HEK293 (cell line): ENCODE data around the gene IL4R.

Experiments used
- HOXA7 ChIP-seq: sonication (generic); formaldehyde crosslinking; IDR thresholded peaks from 2 replicates; pipeline ENCODE4 v1.8.1; 2022; ENCODE audit warnings: missing genetic modification reagents, borderline replicate concordance
- TCF7L2 ChIP-seq: IDR thresholded peaks from 2 replicates; pipeline ENCODE4 v1.6.1; 2011; ENCODE audit warnings: low read depth, mild to moderate bottlenecking, inconsistent platforms, low read length, moderate library complexity, borderline replicate concordance
- ZBTB1 ChIP-seq: fragments of 450-650 bp; formaldehyde crosslinking; IDR thresholded peaks from 2 replicates; pipeline ENCODE4 v1.5.1; 2016; ENCODE audit warnings: missing biosample characterization, missing genetic modification characterization
- ZNF10 ChIP-seq: fragments of 450-650 bp; formaldehyde crosslinking; IDR thresholded peaks from 2 replicates; pipeline ENCODE4 v1.5.1; 2017; ENCODE audit warnings: missing biosample characterization, missing genetic modification characterization
- ZNF274 ChIP-seq, 2 experiments: fragments of 200-500 bp in 1 of 2; fragments of 450-650 bp in 1 of 2; sonication (Bioruptor generic) in 1 of 2; formaldehyde crosslinking in 1 of 2; IDR thresholded peaks; 2 replicates each; pipeline versions ENCODE4 v1.5.1 to v1.6.1; 2014 to 2016; ENCODE audit warnings: borderline replicate concordance in 1 of 2, inconsistent platforms in 1 of 2, low read length in 1 of 2, missing biosample characterization in 1 of 2, missing genetic modification characterization in 1 of 2
- ZNF791 ChIP-seq: fragments of 450-650 bp; formaldehyde crosslinking; IDR thresholded peaks from 2 replicates; pipeline ENCODE4 v1.5.1; 2016; ENCODE audit warnings: missing biosample characterization, missing genetic modification characterization
- TF ChIP-seq, protein P1 (sequence below): fragments of 450-650 bp; formaldehyde crosslinking; IDR thresholded peaks from 2 replicates; pipeline ENCODE4 v1.5.1; 2016; ENCODE audit warnings: missing biosample characterization, missing genetic modification characterization

DNA sequence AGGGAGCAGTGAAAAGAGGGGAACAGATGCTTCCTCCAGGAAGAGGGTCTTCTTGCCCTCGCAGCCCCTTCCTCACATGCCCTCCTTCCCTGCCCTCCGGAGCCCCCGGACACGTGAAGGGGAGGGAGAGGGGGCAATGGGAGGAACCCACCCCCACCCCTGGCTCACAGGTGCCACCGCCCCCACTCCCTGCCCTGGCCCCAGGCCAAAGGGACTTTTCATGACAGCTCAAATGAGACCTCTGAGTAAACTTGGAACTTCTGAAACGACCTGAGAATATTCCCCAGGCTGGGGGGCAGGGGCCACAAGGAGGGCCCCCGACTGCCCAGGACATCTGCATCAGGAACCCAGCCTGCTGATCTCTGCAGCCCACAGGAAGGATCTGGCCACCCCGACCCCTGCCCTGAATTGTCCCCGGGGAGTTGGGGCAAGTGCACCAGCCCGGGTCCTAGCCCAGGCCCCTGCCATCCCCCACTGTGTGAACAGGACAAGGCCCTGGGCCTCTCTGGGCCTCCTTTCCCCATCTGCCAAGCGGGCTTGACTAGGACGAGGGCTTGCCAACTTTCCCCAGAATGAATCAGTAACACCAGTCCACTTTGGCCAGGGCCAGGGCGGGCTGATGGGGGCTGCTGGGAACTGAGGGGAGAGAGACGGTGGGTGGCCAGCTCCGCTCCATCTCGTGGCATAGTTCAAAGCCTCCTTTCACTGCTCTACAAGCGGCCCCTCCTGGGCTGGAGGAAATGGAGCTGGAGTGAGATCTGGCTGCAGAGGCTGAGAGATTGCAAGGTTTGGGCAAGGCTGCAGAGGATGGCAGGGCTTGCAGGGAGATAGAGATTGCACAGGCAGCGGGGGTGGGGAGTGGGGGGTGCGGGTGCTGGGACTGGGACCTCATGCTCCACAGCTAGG is 92.0 kb downstream of the IL4R start:
- TF ChIP-seq, protein P1, sequence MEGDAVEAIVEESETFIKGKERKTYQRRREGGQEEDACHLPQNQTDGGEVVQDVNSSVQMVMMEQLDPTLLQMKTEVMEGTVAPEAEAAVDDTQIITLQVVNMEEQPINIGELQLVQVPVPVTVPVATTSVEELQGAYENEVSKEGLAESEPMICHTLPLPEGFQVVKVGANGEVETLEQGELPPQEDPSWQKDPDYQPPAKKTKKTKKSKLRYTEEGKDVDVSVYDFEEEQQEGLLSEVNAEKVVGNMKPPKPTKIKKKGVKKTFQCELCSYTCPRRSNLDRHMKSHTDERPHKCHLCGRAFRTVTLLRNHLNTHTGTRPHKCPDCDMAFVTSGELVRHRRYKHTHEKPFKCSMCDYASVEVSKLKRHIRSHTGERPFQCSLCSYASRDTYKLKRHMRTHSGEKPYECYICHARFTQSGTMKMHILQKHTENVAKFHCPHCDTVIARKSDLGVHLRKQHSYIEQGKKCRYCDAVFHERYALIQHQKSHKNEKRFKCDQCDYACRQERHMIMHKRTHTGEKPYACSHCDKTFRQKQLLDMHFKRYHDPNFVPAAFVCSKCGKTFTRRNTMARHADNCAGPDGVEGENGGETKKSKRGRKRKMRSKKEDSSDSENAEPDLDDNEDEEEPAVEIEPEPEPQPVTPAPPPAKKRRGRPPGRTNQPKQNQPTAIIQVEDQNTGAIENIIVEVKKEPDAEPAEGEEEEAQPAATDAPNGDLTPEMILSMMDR (tag by site-specific recombination) = no peak
- TF ChIP-seq ZBTB1 (no peak), ZNF791 (tag by site-specific recombination) (no peak), ZNF274 (IDR thresholded peaks at IDR 0.05; ENCODE audit: low read length) (no peak), ZNF274 (tag by site-specific recombination; IDR thresholded peaks at IDR 0.05; ENCODE audit: borderline replicate concordance) (no peak), HOXA7 (CRISPR knock-in tag) (no peak), ZNF10 (tag by site-specific recombination) (no peak), TCF7L2 (no peak)
